Duodenal mucosa (tissue), 2 donors: Measurements from ENCODE around the gene CDC42SE2.
"Not testable (repeated sequence)": the region's sequence is repeated elsewhere in the genome, so short reads cannot be mapped to it uniquely, and the experiment has no call there.

Experiments used
- H3K27ac ChIP-seq: one replicate; pipeline ENCODE4 v1.7.0; 2013; ENCODE audit warnings: low read depth, low read length
- H3K27me3 ChIP-seq, 2 donors: one replicate each; pipeline ENCODE4 v1.7.0; 2013; ENCODE audit warnings: low read length in 2 of 2, control low read depth in 1 of 2; ENCODE audit not compliant: insufficient read depth in 2 of 2, control insufficient read depth in 1 of 2
- H3K36me3 ChIP-seq, 2 donors: one replicate each; pipeline ENCODE4 v1.7.0; 2013; ENCODE audit warnings: low read length in 2 of 2, control low read depth in 1 of 2; ENCODE audit not compliant: insufficient read depth in 2 of 2, control insufficient read depth in 1 of 2
- H3K4me1 ChIP-seq, 2 donors: one replicate each; pipeline ENCODE4 v1.7.0; 2013; ENCODE audit warnings: low read length in 2 of 2, control low read depth in 1 of 2; ENCODE audit not compliant: insufficient read depth in 2 of 2, control insufficient read depth in 1 of 2
- H3K4me3 ChIP-seq, 2 donors: one replicate each; pipeline ENCODE4 v1.7.0; 2013; ENCODE audit warnings: low read length in 2 of 2, low read depth in 1 of 2
- H3K9ac ChIP-seq, 2 donors: one replicate each; pipeline ENCODE4 v1.7.0; 2013; ENCODE audit warnings: low read length in 2 of 2, low read depth in 1 of 2
- H3K9me3 ChIP-seq, 2 donors: one replicate each; pipeline ENCODE4 v1.7.0; 2013; ENCODE audit warnings: low read length in 2 of 2, control low read depth in 1 of 2; ENCODE audit not compliant: control insufficient read depth in 1 of 2

The CDC42SE2 gene

GRCh38 chr5:131304414-131304813, 40.6 kb downstream of the CDC42SE2 start:
- no peak overlapping the region for H3K4me3 ChIP-seq
- H3K9me3 ChIP-seq = no peaks in the 10 kb centered on the region
- H3K36me3 ChIP-seq = no peaks in the 10 kb centered on the region
- peaks cover 3 to 14% of the 10 kb centered on the region in 2 donors for H3K4me1 ChIP-seq
- no peak overlapping the region for H3K9ac ChIP-seq
- H3K27ac ChIP-seq = no peak overlapping the region
- no peaks in the 10 kb centered on the region for H3K27me3 ChIP-seq

GRCh38 chr5:131305138-131305689, 41.4 kb downstream of the CDC42SE2 start:
- H3K4me1 ChIP-seq = peaks cover 3 to 14% of the 10 kb centered on the region in 2 donors
- no peaks in the 10 kb centered on the region for H3K27me3 ChIP-seq
- H3K9ac ChIP-seq = no peak overlapping the region
- no peak overlapping the region for H3K4me3 ChIP-seq
- H3K27ac ChIP-seq = no peak overlapping the region
- H3K9me3 ChIP-seq = no peaks in the 10 kb centered on the region
- no peaks in the 10 kb centered on the region for H3K36me3 ChIP-seq

- no peak overlapping the region for H3K9ac ChIP-seq
- H3K27me3 ChIP-seq = no peaks in the 10 kb centered on the region
- H3K4me3 ChIP-seq = no peak overlapping the region
- no peaks in the 10 kb centered on the region for H3K36me3 ChIP-seq
- H3K4me1 ChIP-seq = peaks cover 3 to 14% of the 10 kb centered on the region in 2 donors
- H3K27ac ChIP-seq = no peak overlapping the region
- H3K9me3 ChIP-seq = no peaks in the 10 kb centered on the region
These were observed 42.1 kb downstream of the CDC42SE2 start for GRCh38 chr5:131305906-131306305.

- Histone ChIP-seq H3K27ac (peak overlapping the region; percentile 20), H3K4me1 (peaks cover 14 to 15% of the 10 kb centered on the region in 2 donors), H3K4me3 (peak overlapping the region in 1 of 2 donors; percentile 32)
- not testable (repeated sequence) for H3K9ac ChIP-seq, H3K36me3 ChIP-seq, H3K27me3 ChIP-seq, H3K9me3 ChIP-seq
These were observed 48.5 kb downstream of the CDC42SE2 start for GRCh38 chr5:131312235-131312772.

DNA sequence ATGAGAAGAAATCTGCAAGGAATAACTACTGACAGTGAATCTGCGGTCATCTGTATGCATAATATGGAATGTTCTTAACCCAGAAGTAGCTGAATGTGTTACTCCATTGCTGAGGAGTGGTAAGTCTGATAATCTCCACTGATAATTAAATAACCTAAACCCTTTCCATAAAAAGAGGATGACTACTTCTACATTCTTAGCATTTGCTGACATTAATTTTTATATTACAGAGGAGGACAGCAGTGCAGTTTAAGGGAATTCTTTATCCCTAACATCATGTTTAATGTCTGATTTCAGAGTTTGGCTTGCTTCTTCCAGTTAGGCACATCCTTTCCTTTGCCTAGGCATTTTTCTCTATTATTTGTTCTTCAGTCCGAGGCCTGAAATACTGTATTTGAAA, 52.2 kb downstream of the CDC42SE2 start:
- Histone ChIP-seq H3K9me3 (peaks cover 0 to 2% of the 10 kb centered on the region in 2 donors), H3K4me1 (peaks cover 14 to 15% of the 10 kb centered on the region in 2 donors), H3K27ac (no peak overlapping the region), H3K9ac (no peak overlapping the region), H3K4me3 (no peak overlapping the region), H3K36me3 (peaks cover 9 to 23% of the 10 kb centered on the region in 2 donors), H3K27me3 (no peaks in the 10 kb centered on the region)

- Histone ChIP-seq H3K27ac (no peak overlapping the region), H3K9me3 (peaks cover 0 to 5% of the 10 kb centered on the region in 2 donors), H3K27me3 (no peaks in the 10 kb centered on the region), H3K9ac (no peak overlapping the region), H3K4me3 (no peak overlapping the region), H3K4me1 (peaks cover 14 to 15% of the 10 kb centered on the region in 2 donors), H3K36me3 (peaks cover 9 to 23% of the 10 kb centered on the region in 2 donors)
These were observed 53.0 kb downstream of the CDC42SE2 start for GRCh38 chr5:131316822-131317221.

DNA sequence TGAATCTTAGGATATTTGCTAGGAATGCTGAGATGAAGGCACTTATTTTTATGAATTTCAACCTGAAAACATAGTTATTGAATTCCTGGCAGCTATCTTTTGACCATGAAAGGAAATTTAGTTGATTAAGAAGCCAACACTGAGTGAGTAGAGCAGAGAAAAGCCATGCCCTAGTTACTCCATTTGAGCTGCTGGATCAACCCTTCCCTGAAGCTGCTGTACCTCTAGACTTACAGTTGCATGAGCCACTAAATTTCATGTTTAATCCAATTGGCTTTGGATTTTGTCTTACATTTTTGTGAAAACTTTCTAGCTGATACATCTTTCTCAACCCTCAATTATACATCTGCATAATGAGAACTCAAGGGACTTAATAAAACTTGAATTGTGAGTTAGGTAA, 54.6 kb downstream of the CDC42SE2 start:
- H3K27ac ChIP-seq = no peak overlapping the region
- peaks cover 0 to 5% of the 10 kb centered on the region in 2 donors for H3K9me3 ChIP-seq
- no peaks in the 10 kb centered on the region for H3K27me3 ChIP-seq
- H3K4me1 ChIP-seq = peaks cover 14 to 15% of the 10 kb centered on the region in 2 donors
- H3K4me3 ChIP-seq = no peak overlapping the region
- peaks cover 11 to 23% of the 10 kb centered on the region in 2 donors for H3K36me3 ChIP-seq
- no peak overlapping the region for H3K9ac ChIP-seq

- no peak overlapping the region for H3K27ac ChIP-seq
- H3K9me3 ChIP-seq = peaks cover 0 to 5% of the 10 kb centered on the region in 2 donors
- no peaks in the 10 kb centered on the region for H3K27me3 ChIP-seq
- H3K4me3 ChIP-seq = no peak overlapping the region
- peaks cover 11 to 21% of the 10 kb centered on the region in 2 donors for H3K36me3 ChIP-seq
- H3K4me1 ChIP-seq = peaks cover 2 to 5% of the 10 kb centered on the region in 2 donors
- H3K9ac ChIP-seq = no peak overlapping the region
These were observed 57.2 kb downstream of the CDC42SE2 start for GRCh38 chr5:131321066-131321465.

DNA sequence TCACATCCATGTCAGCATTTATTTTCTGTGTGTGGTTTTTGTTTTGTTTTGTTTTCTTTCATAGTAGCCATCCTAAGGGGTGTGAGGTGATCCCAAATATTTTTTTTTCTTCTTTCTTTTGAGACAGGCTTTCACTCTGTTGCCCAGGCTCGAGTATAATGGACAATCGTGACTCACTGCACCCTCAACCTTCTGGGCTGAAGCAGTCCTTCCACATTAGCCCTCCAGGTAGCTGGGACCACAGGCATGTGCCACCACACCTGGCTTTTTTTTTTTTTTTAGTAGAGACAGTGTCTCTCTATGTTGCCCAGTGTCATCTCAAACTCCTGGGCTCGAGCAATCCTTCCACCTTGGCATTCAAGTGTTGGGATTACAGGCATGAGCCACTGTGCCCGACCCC, 59.1 kb downstream of the CDC42SE2 start:
- no peaks in the 10 kb centered on the region for H3K27me3 ChIP-seq
- peaks cover 0 to 5% of the 10 kb centered on the region in 2 donors for H3K9me3 ChIP-seq
- H3K27ac ChIP-seq = no peak overlapping the region
- peaks cover 9 to 16% of the 10 kb centered on the region in 2 donors for H3K36me3 ChIP-seq
- H3K9ac ChIP-seq = no peak overlapping the region
- H3K4me3 ChIP-seq = no peak overlapping the region
- peaks cover 0 to 5% of the 10 kb centered on the region in 2 donors for H3K4me1 ChIP-seq

DNA sequence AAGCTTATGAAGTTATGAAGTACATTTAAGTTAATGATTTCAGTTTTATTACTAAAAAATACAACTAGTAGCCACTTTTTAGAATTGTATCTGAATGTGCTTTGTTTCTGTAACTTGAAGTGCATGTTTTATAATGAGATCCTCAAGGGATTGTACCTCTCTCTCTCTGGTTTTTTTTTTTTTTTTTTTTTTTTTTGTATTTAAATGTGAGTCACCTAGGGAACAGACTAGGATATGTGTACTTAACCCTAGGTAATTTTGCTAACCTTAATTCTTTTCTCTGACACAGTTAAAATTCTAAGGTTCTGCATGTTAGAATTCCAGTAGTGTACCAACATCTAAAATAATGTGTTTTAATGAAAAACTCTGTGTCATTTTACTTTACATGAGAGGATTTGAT, 59.5 kb downstream of the CDC42SE2 start:
- H3K36me3 ChIP-seq = peaks cover 5 to 11% of the 10 kb centered on the region in 2 donors
- no peak overlapping the region for H3K4me3 ChIP-seq
- H3K9ac ChIP-seq = no peak overlapping the region
- H3K4me1 ChIP-seq = peaks cover 4 to 6% of the 10 kb centered on the region in 2 donors
- no peak overlapping the region for H3K27ac ChIP-seq
- H3K9me3 ChIP-seq = peaks cover 0 to 5% of the 10 kb centered on the region in 2 donors
- H3K27me3 ChIP-seq = no peaks in the 10 kb centered on the region
